Measurements from ENCODE around the gene SH3BP1. TPM values are rescaled to one million over a fixed set of nuclear protein-coding genes. Genes with fewer than 3 reads are reported as not detected.

The SH3BP1 gene
- total and polyA plus RNA-seq, 9 of the 15 experiments (the other 6 are each of a cell fraction or from before 2014, with no cell fraction given) = 0.10 to 36.2 (median 10.4) TPM

DNA sequence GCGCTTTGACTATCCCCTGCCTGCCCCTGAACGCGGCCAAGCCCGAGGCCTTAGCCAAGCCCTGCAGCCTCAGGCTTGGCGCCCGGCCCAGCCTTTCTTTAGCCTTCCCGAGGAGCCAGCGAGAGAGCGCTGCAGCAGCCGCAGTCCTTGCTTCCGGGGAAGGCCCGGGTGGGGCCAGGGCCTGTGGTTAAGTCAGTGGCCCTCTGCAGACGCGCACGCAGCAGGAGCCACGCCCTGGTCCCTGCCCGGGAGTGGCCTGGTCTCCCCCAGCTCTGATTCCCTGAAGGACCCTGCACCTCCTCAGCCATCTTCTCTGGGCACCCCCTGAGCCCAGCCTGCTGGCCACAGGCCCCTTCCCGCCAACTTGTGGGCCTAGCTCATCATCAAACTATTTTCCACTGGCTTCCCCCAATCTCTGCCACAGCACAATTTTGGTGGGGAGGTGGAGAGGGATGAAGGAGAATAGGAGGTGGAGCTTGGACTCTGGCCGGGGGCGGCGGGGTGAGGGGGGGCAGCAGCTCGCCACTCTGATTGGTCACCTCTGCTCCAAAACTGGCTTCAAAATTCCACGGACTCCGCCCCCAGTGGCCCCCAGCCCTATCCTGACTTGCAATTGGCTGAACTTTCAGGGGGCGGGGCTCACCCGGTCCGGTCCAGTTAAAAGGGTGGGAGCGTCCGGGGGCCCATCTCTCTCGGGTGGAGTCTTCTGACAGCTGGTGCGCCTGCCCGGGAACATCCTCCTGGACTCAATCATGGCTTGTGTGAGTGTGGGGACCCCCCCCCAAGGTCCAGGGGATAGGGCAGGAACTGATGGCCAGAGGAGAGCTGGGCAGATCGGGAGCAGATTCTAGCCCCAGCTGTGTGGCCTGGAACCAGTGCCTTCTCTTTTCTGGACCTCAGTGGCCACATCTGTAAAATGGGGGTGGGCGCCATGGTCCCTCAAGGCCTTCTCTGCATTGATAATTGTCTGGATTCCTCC is 35.8 kb downstream of the SH3BP1 start, which contains the start of gene LGALS1 (continued):
- TF ChIP-seq SIN3B (IDR thresholded peaks at IDR 0.05; ENCODE audit: low read depth) = no peak
- TF ChIP-seq, protein P1, sequence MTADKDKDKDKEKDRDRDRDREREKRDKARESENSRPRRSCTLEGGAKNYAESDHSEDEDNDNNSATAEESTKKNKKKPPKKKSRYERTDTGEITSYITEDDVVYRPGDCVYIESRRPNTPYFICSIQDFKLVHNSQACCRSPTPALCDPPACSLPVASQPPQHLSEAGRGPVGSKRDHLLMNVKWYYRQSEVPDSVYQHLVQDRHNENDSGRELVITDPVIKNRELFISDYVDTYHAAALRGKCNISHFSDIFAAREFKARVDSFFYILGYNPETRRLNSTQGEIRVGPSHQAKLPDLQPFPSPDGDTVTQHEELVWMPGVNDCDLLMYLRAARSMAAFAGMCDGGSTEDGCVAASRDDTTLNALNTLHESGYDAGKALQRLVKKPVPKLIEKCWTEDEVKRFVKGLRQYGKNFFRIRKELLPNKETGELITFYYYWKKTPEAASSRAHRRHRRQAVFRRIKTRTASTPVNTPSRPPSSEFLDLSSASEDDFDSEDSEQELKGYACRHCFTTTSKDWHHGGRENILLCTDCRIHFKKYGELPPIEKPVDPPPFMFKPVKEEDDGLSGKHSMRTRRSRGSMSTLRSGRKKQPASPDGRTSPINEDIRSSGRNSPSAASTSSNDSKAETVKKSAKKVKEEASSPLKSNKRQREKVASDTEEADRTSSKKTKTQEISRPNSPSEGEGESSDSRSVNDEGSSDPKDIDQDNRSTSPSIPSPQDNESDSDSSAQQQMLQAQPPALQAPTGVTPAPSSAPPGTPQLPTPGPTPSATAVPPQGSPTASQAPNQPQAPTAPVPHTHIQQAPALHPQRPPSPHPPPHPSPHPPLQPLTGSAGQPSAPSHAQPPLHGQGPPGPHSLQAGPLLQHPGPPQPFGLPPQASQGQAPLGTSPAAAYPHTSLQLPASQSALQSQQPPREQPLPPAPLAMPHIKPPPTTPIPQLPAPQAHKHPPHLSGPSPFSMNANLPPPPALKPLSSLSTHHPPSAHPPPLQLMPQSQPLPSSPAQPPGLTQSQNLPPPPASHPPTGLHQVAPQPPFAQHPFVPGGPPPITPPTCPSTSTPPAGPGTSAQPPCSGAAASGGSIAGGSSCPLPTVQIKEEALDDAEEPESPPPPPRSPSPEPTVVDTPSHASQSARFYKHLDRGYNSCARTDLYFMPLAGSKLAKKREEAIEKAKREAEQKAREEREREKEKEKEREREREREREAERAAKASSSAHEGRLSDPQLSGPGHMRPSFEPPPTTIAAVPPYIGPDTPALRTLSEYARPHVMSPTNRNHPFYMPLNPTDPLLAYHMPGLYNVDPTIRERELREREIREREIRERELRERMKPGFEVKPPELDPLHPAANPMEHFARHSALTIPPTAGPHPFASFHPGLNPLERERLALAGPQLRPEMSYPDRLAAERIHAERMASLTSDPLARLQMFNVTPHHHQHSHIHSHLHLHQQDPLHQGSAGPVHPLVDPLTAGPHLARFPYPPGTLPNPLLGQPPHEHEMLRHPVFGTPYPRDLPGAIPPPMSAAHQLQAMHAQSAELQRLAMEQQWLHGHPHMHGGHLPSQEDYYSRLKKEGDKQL (CRISPR knock-in tag; IDR thresholded peaks at IDR 0.05; ENCODE audit: borderline replicate concordance) = no peak
- no peak for TF ChIP-seq HEY1 (CRISPR knock-in tag; IDR thresholded peaks at IDR 0.05; ENCODE audit: borderline replicate concordance)
- peak; percentile 53 for TF ChIP-seq TAF1 (IDR thresholded peaks at IDR 0.05; ENCODE audit: control insufficient read depth, extremely low read depth, insufficient read depth, low read length, severe bottlenecking)
- TF ChIP-seq, protein P2, sequence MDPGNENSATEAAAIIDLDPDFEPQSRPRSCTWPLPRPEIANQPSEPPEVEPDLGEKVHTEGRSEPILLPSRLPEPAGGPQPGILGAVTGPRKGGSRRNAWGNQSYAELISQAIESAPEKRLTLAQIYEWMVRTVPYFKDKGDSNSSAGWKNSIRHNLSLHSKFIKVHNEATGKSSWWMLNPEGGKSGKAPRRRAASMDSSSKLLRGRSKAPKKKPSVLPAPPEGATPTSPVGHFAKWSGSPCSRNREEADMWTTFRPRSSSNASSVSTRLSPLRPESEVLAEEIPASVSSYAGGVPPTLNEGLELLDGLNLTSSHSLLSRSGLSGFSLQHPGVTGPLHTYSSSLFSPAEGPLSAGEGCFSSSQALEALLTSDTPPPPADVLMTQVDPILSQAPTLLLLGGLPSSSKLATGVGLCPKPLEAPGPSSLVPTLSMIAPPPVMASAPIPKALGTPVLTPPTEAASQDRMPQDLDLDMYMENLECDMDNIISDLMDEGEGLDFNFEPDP (CRISPR knock-in tag; IDR thresholded peaks at IDR 0.05) = no peak
- peak; percentile 56; the same call in 1 of the 2 replicates for TF ChIP-seq PHF21A (IDR thresholded peaks at IDR 0.05; ENCODE audit: borderline replicate concordance, low read depth)
- TF ChIP-seq SIRT6 (IDR thresholded peaks at IDR 0.05; ENCODE audit: low read depth, low read length) = no peak
- no peak for TF ChIP-seq TAF9B (IDR thresholded peaks at IDR 0.05; ENCODE audit: partially characterized antibody)
- no peak for TF ChIP-seq HDAC6 (IDR thresholded peaks at IDR 0.05; ENCODE audit: low read depth, low read length)
- no peak for TF ChIP-seq RBM34 (IDR thresholded peaks at IDR 0.05; ENCODE audit: borderline replicate concordance, insufficient read depth, low read length)
- TF ChIP-seq, protein P3, sequence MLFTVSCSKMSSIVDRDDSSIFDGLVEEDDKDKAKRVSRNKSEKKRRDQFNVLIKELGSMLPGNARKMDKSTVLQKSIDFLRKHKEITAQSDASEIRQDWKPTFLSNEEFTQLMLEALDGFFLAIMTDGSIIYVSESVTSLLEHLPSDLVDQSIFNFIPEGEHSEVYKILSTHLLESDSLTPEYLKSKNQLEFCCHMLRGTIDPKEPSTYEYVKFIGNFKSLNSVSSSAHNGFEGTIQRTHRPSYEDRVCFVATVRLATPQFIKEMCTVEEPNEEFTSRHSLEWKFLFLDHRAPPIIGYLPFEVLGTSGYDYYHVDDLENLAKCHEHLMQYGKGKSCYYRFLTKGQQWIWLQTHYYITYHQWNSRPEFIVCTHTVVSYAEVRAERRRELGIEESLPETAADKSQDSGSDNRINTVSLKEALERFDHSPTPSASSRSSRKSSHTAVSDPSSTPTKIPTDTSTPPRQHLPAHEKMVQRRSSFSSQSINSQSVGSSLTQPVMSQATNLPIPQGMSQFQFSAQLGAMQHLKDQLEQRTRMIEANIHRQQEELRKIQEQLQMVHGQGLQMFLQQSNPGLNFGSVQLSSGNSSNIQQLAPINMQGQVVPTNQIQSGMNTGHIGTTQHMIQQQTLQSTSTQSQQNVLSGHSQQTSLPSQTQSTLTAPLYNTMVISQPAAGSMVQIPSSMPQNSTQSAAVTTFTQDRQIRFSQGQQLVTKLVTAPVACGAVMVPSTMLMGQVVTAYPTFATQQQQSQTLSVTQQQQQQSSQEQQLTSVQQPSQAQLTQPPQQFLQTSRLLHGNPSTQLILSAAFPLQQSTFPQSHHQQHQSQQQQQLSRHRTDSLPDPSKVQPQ (CRISPR knock-in tag; IDR thresholded peaks at IDR 0.05; ENCODE audit: borderline replicate concordance) = no peak
